D721Med (cell line): ENCODE results near the gene PRAMEF1.
A peak's percentile ranks its signal among the peaks of the same experiment; 100 is the strongest.
"Not testable (repeated sequence)": the region's sequence is repeated elsewhere in the genome, so short reads cannot be mapped to it uniquely, and the experiment has no call there.

Experiments used
- DNase-seq: peaks from one replicate; pipeline ENCODE4 v3.0.0; 2011; ENCODE audit warnings: low spot score; ENCODE audit not compliant: insufficient read length
- FAIRE-seq: peaks from 2 replicates; lab custom pipeline; 2011; peaks lifted over from hg19 to GRCh38; lab: Jason Lieb, UNC
- CTCF ChIP-seq: IDR thresholded peaks from 2 replicates; pipeline ENCODE4 v1.5.1; 2012; ENCODE audit warnings: mild to moderate bottlenecking, control low read depth; ENCODE audit not compliant: insufficient read depth; ENCODE audit errors: missing control alignments

Gene PRAMEF1

DNA sequence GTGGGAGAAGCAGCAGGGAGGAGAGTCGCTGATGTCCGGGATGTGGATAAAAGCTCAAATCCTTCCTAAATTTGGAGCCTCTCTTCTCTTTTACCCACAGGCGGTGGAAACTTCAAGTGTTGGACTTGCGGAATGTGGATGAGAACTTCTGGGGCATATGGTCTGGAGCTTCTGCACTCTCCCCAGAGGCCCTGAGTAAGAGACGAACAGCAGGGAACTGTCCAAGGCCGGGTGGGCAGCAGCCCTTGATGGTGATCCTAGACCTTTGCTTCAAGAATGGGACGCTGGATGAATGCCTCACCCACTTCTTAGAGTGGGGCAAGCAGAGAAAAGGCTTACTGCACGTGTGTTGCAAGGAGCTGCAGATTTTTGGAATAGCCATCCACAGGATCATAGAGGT, 15.8 kb upstream of the PRAMEF1 start:
- no peak for FAIRE-seq
- TF ChIP-seq CTCF: no peak
- DNase-seq: no peak

- DNase-seq: no peak
- TF ChIP-seq CTCF: no peak
- FAIRE-seq: no peak
Measured at GRCh38 chr1:12776801-12777557, 14.2 kb upstream of the PRAMEF1 start.

GRCh38 chr1:12778061-12778460, 13.1 kb upstream of the PRAMEF1 start:
- no peak for DNase-seq
- TF ChIP-seq CTCF: no peak
- FAIRE-seq: no peak

- no peak for FAIRE-seq
- no peak for TF ChIP-seq CTCF
- no peak for DNase-seq
Measured at GRCh38 chr1:12778907-12779306, 12.3 kb upstream of the PRAMEF1 start.

GRCh38 chr1:12781488-12781887, 9.7 kb upstream of the PRAMEF1 start:
- not testable (repeated sequence) for DNase-seq, FAIRE-seq

DNA sequence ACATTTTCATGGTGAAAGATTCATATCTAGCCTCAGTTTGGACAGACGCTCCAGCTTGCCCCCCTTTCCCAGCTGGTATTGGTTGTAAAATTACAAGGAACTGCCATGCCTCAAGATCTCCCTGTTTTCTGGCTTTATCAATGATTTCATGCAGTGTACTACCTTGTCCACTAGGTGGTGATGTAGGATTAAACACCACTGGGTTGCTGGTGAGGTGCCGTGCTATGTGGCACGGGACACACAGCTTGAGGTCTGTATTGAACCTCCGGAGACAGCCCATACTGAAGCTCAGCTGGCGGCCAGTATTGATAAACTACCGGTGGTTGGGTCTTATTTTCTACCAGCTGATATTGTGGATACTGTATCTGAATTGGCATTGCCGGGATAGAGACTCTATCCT, 7.4 kb upstream of the PRAMEF1 start:
- not testable (repeated sequence) for FAIRE-seq, DNase-seq
- peak; percentile 30 for TF ChIP-seq CTCF

DNA sequence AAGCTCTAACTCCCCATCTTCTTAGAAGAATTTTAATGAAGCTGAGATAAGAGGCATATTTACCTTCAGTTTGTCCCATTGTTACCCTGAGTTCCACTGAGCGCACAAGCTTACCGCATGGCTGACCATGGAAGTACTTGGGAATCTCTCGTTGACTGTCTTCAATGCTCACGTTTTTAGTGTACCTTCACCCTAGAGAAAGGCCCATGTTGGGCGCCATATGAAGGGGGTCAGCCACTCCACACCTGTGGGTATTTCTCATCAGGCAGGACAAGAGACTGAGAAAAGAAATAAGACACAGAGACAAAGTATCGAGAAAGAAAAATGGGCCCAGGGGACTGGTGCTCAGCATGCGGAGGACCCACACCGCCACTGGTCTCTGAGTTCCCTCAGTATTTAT, 6.5 kb upstream of the PRAMEF1 start:
- not testable (repeated sequence) for FAIRE-seq, DNase-seq

DNA sequence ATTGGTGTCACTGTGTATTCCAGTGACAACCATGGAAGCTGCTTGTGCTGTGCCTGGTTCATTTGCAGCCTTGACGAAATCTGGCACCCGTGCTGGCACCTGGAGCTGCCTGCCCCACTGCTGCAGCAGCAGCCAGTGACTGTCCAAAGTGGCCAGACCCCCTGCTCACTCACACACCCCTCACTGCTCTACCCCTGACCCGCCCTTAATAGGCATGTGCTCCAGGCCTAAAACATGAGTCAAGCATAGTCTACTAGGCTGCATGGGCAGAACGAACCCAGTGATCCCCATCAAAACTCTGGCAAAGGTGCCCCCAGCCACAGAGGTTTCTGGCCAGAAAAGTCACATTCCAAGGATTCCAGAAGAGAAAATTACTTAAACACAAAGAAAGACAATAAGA, 7.7 kb downstream of the PRAMEF1 start:
- no peak for FAIRE-seq
- no peak for TF ChIP-seq CTCF
- no peak for DNase-seq
